ENCODE data around the gene SIRPB2. TPM values are rescaled to one million over a fixed set of nuclear protein-coding genes. Genes with fewer than 3 reads are reported as not detected.

Gene SIRPB2
- total and polyA plus RNA-seq, 2 donors from 2014 or later, result 0.86 to 8.2 TPM

DNA sequence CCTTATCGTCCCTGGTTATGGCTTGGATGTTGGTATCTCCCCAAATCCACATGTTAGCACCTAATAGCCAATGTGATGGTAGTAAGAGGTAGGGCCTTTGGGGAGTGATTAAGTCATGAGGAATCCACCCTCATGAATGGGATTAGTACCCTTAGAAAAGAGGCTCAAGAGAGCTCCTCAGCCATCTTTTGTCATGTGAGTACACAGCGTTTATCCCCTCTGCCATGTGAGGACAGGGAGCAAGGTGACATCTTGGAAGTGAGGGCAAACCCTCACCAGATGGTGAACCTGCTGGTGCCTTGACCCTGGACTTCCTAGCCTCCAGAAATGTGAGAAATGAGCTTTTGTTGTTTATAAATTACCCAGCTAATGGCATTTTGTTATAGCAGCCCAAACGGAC lies 16.1 kb upstream of the SIRPB2 start:
- no peaks in the 10 kb centered on the region for H3K27me3 ChIP-seq (ENCODE audit: control insufficient read depth, insufficient read depth, low read length)
- FAIRE-seq (no peak), DNase-seq (no peak)
- H3K4me1 ChIP-seq (ENCODE audit: control insufficient read depth in 2 of 3, insufficient read depth in 2 of 3, low read depth in 1 of 3, low read length in 3 of 3), result no peaks in the 10 kb centered on the region
- H3K27ac ChIP-seq (ENCODE audit: low read depth in 2 of 2, low read length in 2 of 2), result no peak overlapping the region
- no peaks in the 10 kb centered on the region for H3K9me3 ChIP-seq (ENCODE audit: control insufficient read depth in 2 of 3, insufficient read depth in 1 of 3, low read length in 3 of 3)
- H3K36me3 ChIP-seq (ENCODE audit: control insufficient read depth in 2 of 3, insufficient read depth in 3 of 3, low read length in 3 of 3), result no peaks in the 10 kb centered on the region
- H3K4me3 ChIP-seq (ENCODE audit: low read length in 3 of 3), result no peak overlapping the region
- TF ChIP-seq, protein P1, sequence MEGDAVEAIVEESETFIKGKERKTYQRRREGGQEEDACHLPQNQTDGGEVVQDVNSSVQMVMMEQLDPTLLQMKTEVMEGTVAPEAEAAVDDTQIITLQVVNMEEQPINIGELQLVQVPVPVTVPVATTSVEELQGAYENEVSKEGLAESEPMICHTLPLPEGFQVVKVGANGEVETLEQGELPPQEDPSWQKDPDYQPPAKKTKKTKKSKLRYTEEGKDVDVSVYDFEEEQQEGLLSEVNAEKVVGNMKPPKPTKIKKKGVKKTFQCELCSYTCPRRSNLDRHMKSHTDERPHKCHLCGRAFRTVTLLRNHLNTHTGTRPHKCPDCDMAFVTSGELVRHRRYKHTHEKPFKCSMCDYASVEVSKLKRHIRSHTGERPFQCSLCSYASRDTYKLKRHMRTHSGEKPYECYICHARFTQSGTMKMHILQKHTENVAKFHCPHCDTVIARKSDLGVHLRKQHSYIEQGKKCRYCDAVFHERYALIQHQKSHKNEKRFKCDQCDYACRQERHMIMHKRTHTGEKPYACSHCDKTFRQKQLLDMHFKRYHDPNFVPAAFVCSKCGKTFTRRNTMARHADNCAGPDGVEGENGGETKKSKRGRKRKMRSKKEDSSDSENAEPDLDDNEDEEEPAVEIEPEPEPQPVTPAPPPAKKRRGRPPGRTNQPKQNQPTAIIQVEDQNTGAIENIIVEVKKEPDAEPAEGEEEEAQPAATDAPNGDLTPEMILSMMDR (IDR thresholded peaks at IDR 0.05; ENCODE audit: borderline replicate concordance, extremely low read depth, insufficient read depth), result no peak
- no peak overlapping the region for H3K9ac ChIP-seq (ENCODE audit: low read length in 3 of 3)
- intact Hi-C loops (cut with DNase I), result no loop called here

DNA sequence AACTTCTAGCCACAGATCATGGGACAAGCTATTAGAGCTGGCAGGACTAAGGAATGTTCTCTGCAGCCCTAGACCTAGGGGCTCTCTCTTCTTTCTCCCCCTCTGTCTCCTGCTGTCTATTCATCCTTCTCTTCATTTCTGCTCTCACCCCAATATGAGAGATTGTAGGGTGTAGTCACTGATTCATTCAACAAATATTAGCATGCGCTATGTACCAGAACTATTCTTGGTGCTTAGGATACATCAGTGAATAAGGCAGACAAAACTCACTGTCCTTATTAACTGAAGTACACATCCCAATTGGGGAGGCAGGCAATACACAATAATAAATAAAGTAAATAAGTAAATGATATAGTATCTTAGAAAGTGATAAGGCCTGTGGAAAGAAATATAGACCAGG lies 14.7 kb upstream of the SIRPB2 start:
- Histone ChIP-seq H3K27me3 (ENCODE audit: control insufficient read depth, insufficient read depth, low read length) (no peaks in the 10 kb centered on the region), H3K9me3 (ENCODE audit: control insufficient read depth in 2 of 3, insufficient read depth in 1 of 3, low read length in 3 of 3) (no peaks in the 10 kb centered on the region), H3K27ac (ENCODE audit: low read depth in 2 of 2, low read length in 2 of 2) (no peak overlapping the region), H3K4me1 (ENCODE audit: control insufficient read depth in 2 of 3, insufficient read depth in 2 of 3, low read depth in 1 of 3, low read length in 3 of 3) (no peaks in the 10 kb centered on the region), H3K36me3 (ENCODE audit: control insufficient read depth in 2 of 3, insufficient read depth in 3 of 3, low read length in 3 of 3) (no peaks in the 10 kb centered on the region), H3K9ac (ENCODE audit: low read length in 3 of 3) (no peak overlapping the region), H3K4me3 (ENCODE audit: low read length in 3 of 3) (no peak overlapping the region)
- DNase-seq (no peak), FAIRE-seq (no peak)
- TF ChIP-seq, protein P1 (IDR thresholded peaks at IDR 0.05; ENCODE audit: borderline replicate concordance, extremely low read depth, insufficient read depth), result no peak
- intact Hi-C loops (cut with DNase I), result no loop called here

DNA sequence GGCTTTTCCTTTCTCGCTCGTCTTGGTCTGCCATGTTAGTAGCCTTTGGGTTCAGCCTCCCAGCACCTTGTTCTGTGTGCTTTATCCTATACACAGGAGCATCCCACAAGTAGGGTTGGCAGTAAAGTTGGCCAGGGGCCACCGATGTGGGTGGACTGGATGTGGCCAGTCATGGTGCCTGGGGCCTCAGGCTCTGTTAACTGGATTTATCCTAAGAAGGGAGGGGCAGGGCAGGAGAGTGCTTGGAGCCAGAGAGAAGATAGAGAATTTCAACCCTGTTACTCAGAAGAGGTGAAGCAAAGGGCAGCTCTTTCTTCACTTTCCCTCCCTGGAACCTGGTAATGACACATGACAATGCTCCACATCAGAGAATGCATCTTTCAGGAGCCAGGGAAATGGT lies 14.1 kb upstream of the SIRPB2 start:
- H3K4me1 ChIP-seq (ENCODE audit: control insufficient read depth in 2 of 3, insufficient read depth in 2 of 3, low read depth in 1 of 3, low read length in 3 of 3), result no peaks in the 10 kb centered on the region
- H3K9me3 ChIP-seq (ENCODE audit: control insufficient read depth in 2 of 3, insufficient read depth in 1 of 3, low read length in 3 of 3), result no peaks in the 10 kb centered on the region
- no peak overlapping the region for H3K27ac ChIP-seq (ENCODE audit: low read depth in 2 of 2, low read length in 2 of 2)
- H3K36me3 ChIP-seq (ENCODE audit: control insufficient read depth in 2 of 3, insufficient read depth in 3 of 3, low read length in 3 of 3), result no peaks in the 10 kb centered on the region
- no peak overlapping the region for H3K4me3 ChIP-seq (ENCODE audit: low read length in 3 of 3)
- intact Hi-C loops (cut with DNase I), result no loop called here
- FAIRE-seq (no peak), DNase-seq (no peak)
- no peak overlapping the region for H3K9ac ChIP-seq (ENCODE audit: low read length in 3 of 3)
- TF ChIP-seq, protein P1 (IDR thresholded peaks at IDR 0.05; ENCODE audit: borderline replicate concordance, extremely low read depth, insufficient read depth), result no peak
- H3K27me3 ChIP-seq (ENCODE audit: control insufficient read depth, insufficient read depth, low read length), result no peaks in the 10 kb centered on the region

DNA sequence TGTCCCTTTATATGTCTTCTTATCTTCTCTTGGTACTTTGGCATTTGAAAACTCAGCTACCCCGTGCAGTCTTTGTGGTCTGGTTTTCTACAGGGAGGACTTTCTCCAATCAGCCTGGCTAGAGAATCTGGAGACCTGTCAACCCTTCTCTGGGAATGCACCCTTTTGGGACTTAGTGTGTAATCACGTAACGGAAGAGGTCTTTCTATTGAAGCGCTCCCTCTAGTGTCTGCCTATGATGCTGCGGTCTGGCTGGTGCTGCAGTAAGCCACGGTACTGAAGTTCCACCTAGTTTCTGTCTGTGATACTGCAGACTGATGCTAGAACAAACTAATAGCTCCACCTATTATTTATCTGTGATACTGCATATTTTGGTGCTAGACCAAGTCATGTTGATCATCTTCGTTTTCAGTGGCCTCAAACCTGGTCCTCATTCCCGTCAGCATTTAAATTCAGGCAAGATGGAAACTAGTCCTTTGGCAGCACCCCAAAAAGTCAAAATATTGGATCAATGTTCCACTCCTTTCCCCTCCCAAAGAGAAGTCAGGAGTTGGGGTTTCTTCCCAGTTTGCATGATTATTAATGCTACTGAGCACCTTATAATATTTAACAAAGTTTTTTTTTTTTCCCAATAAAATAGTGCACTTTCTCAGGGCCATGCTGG lies 12.5 kb upstream of the SIRPB2 start:
- Histone ChIP-seq H3K9me3 (ENCODE audit: control insufficient read depth in 2 of 3, insufficient read depth in 1 of 3, low read length in 3 of 3) (no peaks in the 10 kb centered on the region), H3K27ac (ENCODE audit: low read depth in 2 of 2, low read length in 2 of 2) (no peak overlapping the region), H3K27me3 (ENCODE audit: control insufficient read depth, insufficient read depth, low read length) (no peaks in the 10 kb centered on the region), H3K4me3 (ENCODE audit: low read length in 3 of 3) (no peak overlapping the region), H3K4me1 (ENCODE audit: control insufficient read depth in 2 of 3, insufficient read depth in 2 of 3, low read depth in 1 of 3, low read length in 3 of 3) (no peaks in the 10 kb centered on the region), H3K36me3 (ENCODE audit: control insufficient read depth in 2 of 3, insufficient read depth in 3 of 3, low read length in 3 of 3) (no peaks in the 10 kb centered on the region), H3K9ac (ENCODE audit: low read length in 3 of 3) (no peak overlapping the region)
- FAIRE-seq (peak; percentile 88), DNase-seq (peak; percentile 57 to 85 (median 79))
- TF ChIP-seq, protein P1 (IDR thresholded peaks at IDR 0.05; ENCODE audit: borderline replicate concordance, extremely low read depth, insufficient read depth), result peak; percentile 96
- intact Hi-C loops (cut with DNase I), result no loop called here

Measured in kidney (tissue), 14 donors.